ENCODE results near the gene PLEK.

Gene PLEK

GRCh38 chr2:68414452-68414851 lies 49.4 kb downstream of the PLEK start:
- no peak overlapping the region for H3K4me3 ChIP-seq (ENCODE audit: insufficient read depth, low read depth, low read length)
- H3K4me1 ChIP-seq (ENCODE audit: control insufficient read depth, insufficient read depth, low read length): peaks cover 3% of the 10 kb centered on the region
- H3K9me3 ChIP-seq (ENCODE audit: control insufficient read depth, low read length): no peaks in the 10 kb centered on the region
- H3K36me3 ChIP-seq (ENCODE audit: control insufficient read depth, insufficient read depth, low read length): no peaks in the 10 kb centered on the region
- H3K27ac ChIP-seq (ENCODE audit: insufficient read depth, low read depth, low read length, poor library complexity, severe bottlenecking): no peak overlapping the region
- H3K27me3 ChIP-seq (ENCODE audit: control insufficient read depth, insufficient read depth, low read length, poor library complexity, severe bottlenecking): no peaks in the 10 kb centered on the region

- no peak overlapping the region for H3K4me3 ChIP-seq (ENCODE audit: insufficient read depth, low read depth, low read length)
- 44 to 46% methylated on average over 3 of the region's 3 CpGs for WGBS, 2 experiments
- H3K27me3 ChIP-seq (ENCODE audit: control insufficient read depth, insufficient read depth, low read length, poor library complexity, severe bottlenecking): no peaks in the 10 kb centered on the region
- H3K27ac ChIP-seq (ENCODE audit: insufficient read depth, low read depth, low read length, poor library complexity, severe bottlenecking): no peak overlapping the region
- no peaks in the 10 kb centered on the region for H3K9me3 ChIP-seq (ENCODE audit: control insufficient read depth, low read length)
- no peaks in the 10 kb centered on the region for H3K36me3 ChIP-seq (ENCODE audit: control insufficient read depth, insufficient read depth, low read length)
- peaks cover 3% of the 10 kb centered on the region for H3K4me1 ChIP-seq (ENCODE audit: control insufficient read depth, insufficient read depth, low read length)
These were observed 49.8 kb downstream of the PLEK start for GRCh38 chr2:68414876-68415275.

GRCh38 chr2:68415521-68415920 lies 50.4 kb downstream of the PLEK start:
- peaks cover 3% of the 10 kb centered on the region for H3K4me1 ChIP-seq (ENCODE audit: control insufficient read depth, insufficient read depth, low read length)
- no peaks in the 10 kb centered on the region for H3K27me3 ChIP-seq (ENCODE audit: control insufficient read depth, insufficient read depth, low read length, poor library complexity, severe bottlenecking)
- H3K4me3 ChIP-seq (ENCODE audit: insufficient read depth, low read depth, low read length): no peak overlapping the region
- no peak overlapping the region for H3K27ac ChIP-seq (ENCODE audit: insufficient read depth, low read depth, low read length, poor library complexity, severe bottlenecking)
- H3K36me3 ChIP-seq (ENCODE audit: control insufficient read depth, insufficient read depth, low read length): no peaks in the 10 kb centered on the region
- no peaks in the 10 kb centered on the region for H3K9me3 ChIP-seq (ENCODE audit: control insufficient read depth, low read length)

GRCh38 chr2:68416081-68416675 lies 51.1 kb downstream of the PLEK start:
- no peaks in the 10 kb centered on the region for H3K9me3 ChIP-seq (ENCODE audit: control insufficient read depth, low read length)
- H3K36me3 ChIP-seq (ENCODE audit: control insufficient read depth, insufficient read depth, low read length): no peaks in the 10 kb centered on the region
- 94 to 96% methylated on average over 9 of the region's 9 CpGs for WGBS, 2 experiments
- peaks cover 3% of the 10 kb centered on the region for H3K4me1 ChIP-seq (ENCODE audit: control insufficient read depth, insufficient read depth, low read length)
- H3K4me3 ChIP-seq (ENCODE audit: insufficient read depth, low read depth, low read length): no peak overlapping the region
- H3K27me3 ChIP-seq (ENCODE audit: control insufficient read depth, insufficient read depth, low read length, poor library complexity, severe bottlenecking): no peaks in the 10 kb centered on the region
- no peak overlapping the region for H3K27ac ChIP-seq (ENCODE audit: insufficient read depth, low read depth, low read length, poor library complexity, severe bottlenecking)

- 50 to 54% methylated on average over 1 of the region's 1 CpG for WGBS, 2 experiments
These were observed 52.8 kb downstream of the PLEK start for GRCh38 chr2:68417926-68418325.

GRCh38 chr2:68418419-68418818 lies 53.3 kb downstream of the PLEK start:
- Histone ChIP-seq H3K4me3 (ENCODE audit: insufficient read depth, low read depth, low read length) (no peak overlapping the region), H3K36me3 (ENCODE audit: control insufficient read depth, insufficient read depth, low read length) (no peaks in the 10 kb centered on the region), H3K4me1 (ENCODE audit: control insufficient read depth, insufficient read depth, low read length) (peaks cover 3% of the 10 kb centered on the region), H3K9me3 (ENCODE audit: control insufficient read depth, low read length) (no peaks in the 10 kb centered on the region), H3K27ac (ENCODE audit: insufficient read depth, low read depth, low read length, poor library complexity, severe bottlenecking) (no peak overlapping the region), H3K27me3 (ENCODE audit: control insufficient read depth, insufficient read depth, low read length, poor library complexity, severe bottlenecking) (no peaks in the 10 kb centered on the region)
- WGBS, 2 experiments: 85% methylated on average over 1 of the region's 1 CpG; no CpG with 5 or more reads in 1 of the 2 experiments

More at GRCh38 chr2:68417926-68418325, 52.8 kb downstream of the PLEK start:
- H3K4me3 ChIP-seq (ENCODE audit: insufficient read depth, low read depth, low read length): no peak overlapping the region
- H3K4me1 ChIP-seq (ENCODE audit: control insufficient read depth, insufficient read depth, low read length): peaks cover 3% of the 10 kb centered on the region
- H3K27me3 ChIP-seq (ENCODE audit: control insufficient read depth, insufficient read depth, low read length, poor library complexity, severe bottlenecking): no peaks in the 10 kb centered on the region
- H3K9me3 ChIP-seq (ENCODE audit: control insufficient read depth, low read length): no peaks in the 10 kb centered on the region
- H3K27ac ChIP-seq (ENCODE audit: insufficient read depth, low read depth, low read length, poor library complexity, severe bottlenecking): no peak overlapping the region
- no peaks in the 10 kb centered on the region for H3K36me3 ChIP-seq (ENCODE audit: control insufficient read depth, insufficient read depth, low read length)

GRCh38 chr2:68418855-68419254 lies 53.8 kb downstream of the PLEK start:
- Histone ChIP-seq H3K27me3 (ENCODE audit: control insufficient read depth, insufficient read depth, low read length, poor library complexity, severe bottlenecking) (no peaks in the 10 kb centered on the region), H3K27ac (ENCODE audit: insufficient read depth, low read depth, low read length, poor library complexity, severe bottlenecking) (no peak overlapping the region), H3K4me1 (ENCODE audit: control insufficient read depth, insufficient read depth, low read length) (peaks cover 3% of the 10 kb centered on the region), H3K4me3 (ENCODE audit: insufficient read depth, low read depth, low read length) (no peak overlapping the region), H3K9me3 (ENCODE audit: control insufficient read depth, low read length) (no peaks in the 10 kb centered on the region), H3K36me3 (ENCODE audit: control insufficient read depth, insufficient read depth, low read length) (no peaks in the 10 kb centered on the region)
- 37 to 43% methylated on average over 3 of the region's 3 CpGs for WGBS, 2 experiments

GRCh38 chr2:68420254-68420910 lies 55.3 kb downstream of the PLEK start:
- Histone ChIP-seq H3K4me1 (ENCODE audit: control insufficient read depth, insufficient read depth, low read length) (peaks cover 3% of the 10 kb centered on the region), H3K36me3 (ENCODE audit: control insufficient read depth, insufficient read depth, low read length) (no peaks in the 10 kb centered on the region), H3K9me3 (ENCODE audit: control insufficient read depth, low read length) (no peaks in the 10 kb centered on the region), H3K27me3 (ENCODE audit: control insufficient read depth, insufficient read depth, low read length, poor library complexity, severe bottlenecking) (no peaks in the 10 kb centered on the region), H3K4me3 (ENCODE audit: insufficient read depth, low read depth, low read length) (no peak overlapping the region), H3K27ac (ENCODE audit: insufficient read depth, low read depth, low read length, poor library complexity, severe bottlenecking) (no peak overlapping the region)
- WGBS, 2 experiments: 96 to 98% methylated on average over 3 of the region's 3 CpGs

GRCh38 chr2:68423966-68424650 lies 59.0 kb downstream of the PLEK start:
- WGBS, 2 experiments: 83 to 95% methylated on average over 2 of the region's 2 CpGs
- Histone ChIP-seq H3K36me3 (ENCODE audit: control insufficient read depth, insufficient read depth, low read length) (no peaks in the 10 kb centered on the region), H3K27ac (ENCODE audit: insufficient read depth, low read depth, low read length, poor library complexity, severe bottlenecking) (no peak overlapping the region), H3K27me3 (ENCODE audit: control insufficient read depth, insufficient read depth, low read length, poor library complexity, severe bottlenecking) (no peaks in the 10 kb centered on the region), H3K4me1 (ENCODE audit: control insufficient read depth, insufficient read depth, low read length) (no peaks in the 10 kb centered on the region), H3K4me3 (ENCODE audit: insufficient read depth, low read depth, low read length) (no peak overlapping the region), H3K9me3 (ENCODE audit: control insufficient read depth, low read length) (no peaks in the 10 kb centered on the region)

- H3K4me3 ChIP-seq (ENCODE audit: insufficient read depth, low read depth, low read length): no peak overlapping the region
- H3K9me3 ChIP-seq (ENCODE audit: control insufficient read depth, low read length): no peaks in the 10 kb centered on the region
- no peak overlapping the region for H3K27ac ChIP-seq (ENCODE audit: insufficient read depth, low read depth, low read length, poor library complexity, severe bottlenecking)
- 90 to 95% methylated on average over 3 of the region's 3 CpGs for WGBS, 2 experiments
- H3K27me3 ChIP-seq (ENCODE audit: control insufficient read depth, insufficient read depth, low read length, poor library complexity, severe bottlenecking): no peaks in the 10 kb centered on the region
- H3K36me3 ChIP-seq (ENCODE audit: control insufficient read depth, insufficient read depth, low read length): no peaks in the 10 kb centered on the region
- no peaks in the 10 kb centered on the region for H3K4me1 ChIP-seq (ENCODE audit: control insufficient read depth, insufficient read depth, low read length)
These were observed 60.4 kb downstream of the PLEK start for GRCh38 chr2:68425503-68425902.

Measured in ectodermal cell (in vitro differentiated cells).